Muscle of back (tissue), 11 donors: ENCODE data around the gene RUNX2. TPM values are rescaled to one million over a fixed set of nuclear protein-coding genes. Genes with fewer than 3 reads are reported as not detected.
A peak's percentile ranks its signal among the peaks of the same experiment; 100 is the strongest.

Experiments used
- DNase-seq, 3 donors: peaks; one replicate each; pipeline versions ENCODE4 v3.0.0 to v3.0.0-alpha.2; 2013
- polyA plus RNA-seq, 10 donors: library from polyadenylated mRNA; unstranded; fragments of 120-200 nt; gene quantifications; one replicate each; pipeline ENCODE4 v1.2.1, GENCODE V29; 2013; ENCODE audit not compliant: insufficient read length in 10 of 10

The RUNX2 gene
- polyA plus RNA-seq, 10 donors: 0.45 to 3.0 (median 0.83) TPM

DNA sequence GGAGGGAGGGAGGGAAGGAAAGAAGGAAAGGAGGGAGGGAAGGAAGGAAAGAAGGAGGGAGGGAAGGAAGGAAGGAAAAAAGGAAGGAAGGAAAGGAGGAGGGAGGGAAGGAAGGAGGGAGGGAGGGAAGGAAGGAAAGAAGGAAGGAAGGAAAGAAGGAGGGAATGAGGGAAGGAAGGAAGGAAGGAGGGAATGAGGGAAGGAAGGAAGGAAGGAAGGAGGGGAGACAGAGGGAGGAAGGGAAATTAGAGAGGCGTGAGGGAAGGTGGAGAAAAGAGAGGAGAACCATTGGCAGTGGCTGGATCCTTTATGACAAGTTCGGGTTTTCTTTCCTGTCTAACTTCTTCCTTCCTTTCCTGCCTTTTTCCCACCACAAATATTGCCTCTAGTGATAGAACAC, 71.9 kb downstream of the RUNX2 start:
- no peak for DNase-seq

DNA sequence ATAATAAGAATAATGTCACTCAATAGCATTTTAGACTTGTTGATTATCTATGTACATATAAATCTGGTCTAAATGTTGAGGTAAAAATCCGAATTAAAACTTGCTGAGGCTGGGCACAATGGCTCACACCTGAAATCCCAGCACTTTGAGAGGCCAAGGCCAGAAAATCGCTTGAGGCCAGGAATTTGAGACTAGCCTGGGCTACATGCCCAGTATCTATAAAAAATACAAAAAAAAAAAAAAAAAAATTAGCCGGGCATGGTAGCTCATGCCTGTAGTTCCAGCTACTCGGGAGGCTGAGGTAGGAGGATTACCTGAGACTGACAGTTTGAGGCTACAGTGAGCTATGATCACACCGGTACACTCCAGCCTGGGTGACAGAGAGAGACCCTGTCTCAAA, 83.8 kb downstream of the RUNX2 start:
- DNase-seq: no peak

DNA sequence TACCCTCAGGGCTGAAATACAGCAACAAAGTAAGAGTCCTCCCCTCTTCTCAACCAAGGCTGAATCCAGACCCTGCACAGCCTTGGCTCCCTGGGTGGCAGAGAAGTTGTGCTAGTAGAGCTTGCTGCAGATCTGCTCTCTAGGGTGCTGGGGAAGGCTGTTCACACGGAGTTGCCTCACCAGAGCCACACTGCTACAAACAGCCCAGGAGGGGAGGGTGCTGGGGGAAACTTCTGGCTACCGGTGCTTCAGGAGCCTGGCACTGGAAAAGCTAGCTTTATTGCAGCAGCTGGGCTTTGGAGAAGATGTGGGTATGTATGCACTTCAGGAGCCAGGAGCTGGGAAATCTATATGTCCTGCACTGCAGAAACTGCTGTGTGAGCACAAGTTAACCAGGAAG, 87.2 kb downstream of the RUNX2 start:
- DNase-seq: no peak

DNA sequence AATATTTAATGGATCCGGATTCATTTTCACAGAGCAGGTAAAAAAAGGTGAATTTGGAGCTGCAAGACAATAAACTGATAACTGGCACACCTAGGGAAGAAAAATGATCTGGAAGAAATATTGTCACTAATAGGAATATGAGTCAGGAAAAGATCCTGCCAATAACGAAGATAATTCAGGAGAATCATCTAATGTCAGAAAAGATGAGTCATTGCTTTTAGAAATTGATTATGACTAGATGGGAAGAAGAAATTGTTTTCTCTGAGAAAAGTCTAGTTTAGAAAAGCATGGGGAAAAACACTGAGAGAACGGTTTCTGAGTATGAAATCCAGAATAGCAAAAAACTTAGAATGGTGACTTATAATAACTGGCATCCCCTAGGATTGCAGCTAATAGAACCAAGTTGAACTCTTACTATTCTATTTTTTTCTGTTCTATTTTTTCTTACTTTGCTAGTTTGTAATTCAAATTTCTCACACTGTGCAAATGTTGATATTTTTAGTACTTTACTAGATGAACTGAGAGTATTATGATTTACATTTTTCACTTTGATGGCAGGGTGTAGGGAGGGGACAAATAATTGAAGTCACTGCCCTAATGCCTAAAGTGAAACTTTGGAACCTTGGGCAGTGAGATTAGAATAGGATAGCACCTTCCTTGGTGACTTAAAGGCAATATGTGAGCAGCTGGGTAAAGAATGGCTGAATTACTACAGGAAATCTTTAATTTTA, 87.8 kb downstream of the RUNX2 start:
- no peak for DNase-seq

DNA sequence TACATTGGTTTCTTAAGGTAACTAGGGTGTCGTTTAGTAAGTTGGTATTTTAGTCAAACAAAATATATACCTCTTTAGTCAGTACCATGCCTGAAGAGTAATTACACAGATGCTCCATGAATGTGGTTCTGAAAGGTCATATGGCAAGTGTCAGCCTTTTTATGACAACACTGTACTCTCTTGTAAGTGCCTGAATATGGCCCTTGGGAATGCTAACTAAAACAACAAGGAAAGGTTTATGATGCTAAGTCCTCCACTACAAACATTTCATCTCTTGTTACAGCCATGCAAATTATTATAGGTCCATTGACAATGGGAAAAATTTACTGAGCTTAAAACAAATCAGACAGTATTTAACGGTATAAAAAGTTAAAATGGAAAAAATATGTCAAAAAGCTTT, 88.6 kb downstream of the RUNX2 start:
- DNase-seq: no peak

DNA sequence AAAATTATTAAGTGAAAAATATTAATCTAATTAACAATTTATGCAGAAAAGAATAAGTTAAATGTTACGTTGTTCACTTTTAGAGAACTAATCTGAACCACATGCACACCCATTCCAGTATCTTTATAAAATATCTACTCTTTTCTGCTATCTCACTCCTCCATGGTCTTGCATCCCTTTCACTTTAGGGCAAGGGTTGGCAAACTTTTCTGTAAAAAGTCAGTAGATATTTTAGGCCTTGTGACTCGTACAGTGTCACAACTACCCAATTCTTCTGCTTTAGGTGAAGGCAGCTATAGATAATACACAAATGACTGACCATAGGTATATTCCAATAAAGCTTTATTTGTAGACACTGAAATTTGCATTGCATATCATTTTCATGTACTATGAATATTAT, 89.3 kb downstream of the RUNX2 start:
- DNase-seq: no peak

DNA sequence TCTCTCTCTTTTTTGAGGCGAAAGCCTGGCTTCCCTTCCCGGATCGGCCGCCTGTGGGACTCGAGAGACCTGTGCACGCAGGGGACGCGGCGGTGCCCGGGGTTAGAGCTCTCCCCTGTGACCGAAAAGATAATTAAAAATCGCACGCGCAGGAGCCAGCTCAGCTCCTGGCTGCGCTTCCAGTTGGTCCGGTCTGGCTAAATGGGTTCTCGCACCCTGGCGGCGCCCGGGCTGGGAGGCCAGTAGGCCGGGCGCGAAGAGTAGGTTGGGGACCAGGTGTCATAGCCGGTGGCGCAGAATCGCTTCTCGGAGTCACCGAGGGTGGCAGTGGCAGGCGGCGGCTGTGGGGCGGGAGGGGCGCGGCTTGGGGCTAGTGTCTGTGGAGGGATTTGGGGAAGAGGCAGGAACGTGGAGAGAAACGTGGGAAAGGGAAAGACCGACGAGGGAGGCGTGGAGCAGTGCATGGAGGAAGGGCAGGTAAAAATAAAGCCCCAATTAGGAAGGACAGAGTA, 91.5 kb downstream of the RUNX2 start:
- DNase-seq: peak in 2 of 3 donors; percentile 27 to 51

DNA sequence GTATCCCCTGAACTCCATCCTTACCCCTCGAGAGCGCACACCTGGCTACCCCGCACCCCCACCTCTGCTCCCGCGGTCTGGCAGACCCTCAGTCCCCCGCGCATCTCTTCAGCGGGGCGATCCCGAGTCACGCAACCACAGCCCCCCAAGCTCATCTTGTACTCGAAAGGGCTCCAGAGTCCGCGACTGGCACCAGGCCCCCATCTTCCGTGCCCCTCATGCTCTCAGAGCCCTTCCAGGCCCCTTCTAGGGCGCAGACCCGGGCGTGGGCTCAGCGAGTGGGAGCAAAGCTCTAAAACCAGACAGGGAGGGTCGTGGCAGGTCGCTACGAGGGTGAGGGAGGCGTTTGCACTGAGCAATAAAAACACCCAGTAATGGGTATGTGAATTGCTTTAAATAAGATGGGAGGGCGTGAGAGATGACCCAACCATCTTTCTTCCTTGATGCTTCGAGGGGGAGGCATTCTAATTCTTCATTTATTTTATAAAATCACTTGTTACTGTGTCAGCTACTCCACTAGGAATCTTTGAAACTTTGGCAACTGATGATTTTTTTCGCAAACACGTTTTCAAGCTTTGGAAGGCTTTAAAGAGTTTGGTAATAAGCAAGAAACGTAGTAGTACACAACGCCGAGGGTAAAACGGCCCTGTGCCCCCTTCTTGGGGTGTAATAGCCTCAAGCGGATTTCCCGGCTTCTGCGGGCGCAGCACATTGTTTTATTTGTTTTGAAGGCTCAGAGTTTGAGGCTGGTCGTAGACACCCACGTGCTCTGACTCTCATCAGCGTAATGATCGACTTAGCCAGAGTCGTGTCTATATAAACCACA, 92.2 kb downstream of the RUNX2 start:
- peak in 2 of 3 donors; percentile 38 to 69 for DNase-seq

DNA sequence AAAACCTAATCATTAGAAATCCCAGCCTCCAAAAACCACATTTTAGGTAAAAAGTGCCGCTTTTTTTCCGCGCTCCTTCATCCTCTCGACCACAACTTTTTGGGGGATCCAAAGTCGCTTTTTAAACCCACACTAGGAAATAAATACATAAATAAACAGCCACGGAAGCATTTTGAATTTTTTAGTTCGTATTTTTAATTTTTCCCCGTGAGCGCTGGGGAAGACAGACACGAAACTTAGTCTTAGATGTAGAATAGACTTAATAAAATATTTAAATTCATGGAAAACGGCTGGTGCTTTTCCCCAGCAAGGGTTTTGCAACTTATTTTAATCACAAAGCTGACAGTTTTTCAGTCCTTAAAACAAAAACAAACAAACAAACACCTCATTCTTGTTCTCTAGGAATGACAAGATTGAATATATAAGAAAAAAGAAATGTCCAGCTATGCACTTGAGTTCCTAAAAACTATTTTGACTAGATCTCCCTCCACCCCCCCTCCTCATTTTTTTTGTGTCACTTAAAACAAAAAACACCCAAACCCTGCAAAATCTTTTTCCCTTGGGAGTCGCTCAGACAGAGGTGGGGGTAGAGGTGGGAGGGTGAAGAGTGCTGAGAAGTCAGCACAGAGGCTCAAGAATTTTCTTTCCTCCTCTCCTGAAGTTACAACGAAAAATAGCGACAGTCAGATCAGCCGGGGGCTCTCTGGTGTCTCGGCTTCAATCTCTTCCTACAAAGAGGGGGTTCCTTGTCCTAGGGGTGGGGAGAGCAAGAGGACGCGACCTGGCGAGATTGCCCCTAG, 93.0 kb downstream of the RUNX2 start:
- DNase-seq: peak in 1 of 3 donors; percentile 17

DNA sequence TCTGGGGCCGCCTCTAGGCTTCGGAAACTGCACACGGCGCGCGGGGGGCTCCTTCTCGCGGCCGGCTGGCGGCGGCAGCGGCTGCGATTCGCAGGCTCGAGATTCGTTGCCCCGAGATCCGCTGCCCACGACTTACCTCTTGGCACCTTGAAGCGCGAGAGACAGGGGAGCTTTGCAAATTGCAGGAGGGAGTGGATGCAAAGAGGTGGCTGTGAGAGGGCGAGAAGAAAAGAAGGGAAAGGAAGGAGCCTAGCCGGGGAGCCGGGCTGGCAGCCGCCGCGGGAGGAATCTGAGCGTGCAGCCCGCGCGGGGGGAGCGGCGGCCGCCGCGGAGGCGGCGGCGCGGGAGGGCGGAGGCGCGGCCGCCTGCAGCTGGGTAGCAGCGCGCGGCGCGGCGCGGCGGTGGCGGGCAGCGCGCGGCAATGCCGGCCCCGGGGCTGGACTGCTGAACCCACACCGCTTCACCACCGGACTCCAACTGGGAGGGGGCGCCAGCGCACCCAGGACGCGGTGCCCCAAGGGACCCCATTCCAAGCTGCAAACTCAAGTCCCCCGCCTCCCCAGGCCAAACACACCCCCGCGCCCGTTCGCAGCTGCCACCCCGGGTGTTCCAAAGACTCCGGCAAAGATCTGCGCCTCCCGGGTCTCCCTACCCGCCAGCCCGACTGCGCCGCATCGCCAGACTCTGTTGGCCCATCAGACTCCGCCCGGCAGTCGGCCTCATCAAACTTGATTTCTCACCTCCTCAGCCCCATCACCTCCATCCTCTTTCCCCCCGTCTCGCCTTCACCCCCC, 93.8 kb downstream of the RUNX2 start:
- peak in 2 of 3 donors; percentile 60 to 89 for DNase-seq

DNA sequence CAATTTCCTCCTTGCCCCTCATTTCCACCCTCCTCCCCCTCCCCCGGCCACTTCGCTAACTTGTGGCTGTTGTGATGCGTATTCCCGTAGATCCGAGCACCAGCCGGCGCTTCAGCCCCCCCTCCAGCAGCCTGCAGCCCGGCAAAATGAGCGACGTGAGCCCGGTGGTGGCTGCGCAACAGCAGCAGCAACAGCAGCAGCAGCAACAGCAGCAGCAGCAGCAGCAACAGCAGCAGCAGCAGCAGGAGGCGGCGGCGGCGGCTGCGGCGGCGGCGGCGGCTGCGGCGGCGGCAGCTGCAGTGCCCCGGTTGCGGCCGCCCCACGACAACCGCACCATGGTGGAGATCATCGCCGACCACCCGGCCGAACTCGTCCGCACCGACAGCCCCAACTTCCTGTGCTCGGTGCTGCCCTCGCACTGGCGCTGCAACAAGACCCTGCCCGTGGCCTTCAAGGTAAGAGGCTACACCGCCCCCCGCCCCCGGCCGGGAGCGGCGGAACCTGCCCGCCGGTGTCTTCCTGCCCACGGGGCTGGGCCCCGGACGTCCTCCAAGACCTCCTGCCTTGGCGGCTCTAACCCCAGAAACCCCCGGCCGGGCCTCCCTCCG, 94.5 kb downstream of the RUNX2 start:
- peak in 2 of 3 donors; percentile 23 to 73 for DNase-seq

DNA sequence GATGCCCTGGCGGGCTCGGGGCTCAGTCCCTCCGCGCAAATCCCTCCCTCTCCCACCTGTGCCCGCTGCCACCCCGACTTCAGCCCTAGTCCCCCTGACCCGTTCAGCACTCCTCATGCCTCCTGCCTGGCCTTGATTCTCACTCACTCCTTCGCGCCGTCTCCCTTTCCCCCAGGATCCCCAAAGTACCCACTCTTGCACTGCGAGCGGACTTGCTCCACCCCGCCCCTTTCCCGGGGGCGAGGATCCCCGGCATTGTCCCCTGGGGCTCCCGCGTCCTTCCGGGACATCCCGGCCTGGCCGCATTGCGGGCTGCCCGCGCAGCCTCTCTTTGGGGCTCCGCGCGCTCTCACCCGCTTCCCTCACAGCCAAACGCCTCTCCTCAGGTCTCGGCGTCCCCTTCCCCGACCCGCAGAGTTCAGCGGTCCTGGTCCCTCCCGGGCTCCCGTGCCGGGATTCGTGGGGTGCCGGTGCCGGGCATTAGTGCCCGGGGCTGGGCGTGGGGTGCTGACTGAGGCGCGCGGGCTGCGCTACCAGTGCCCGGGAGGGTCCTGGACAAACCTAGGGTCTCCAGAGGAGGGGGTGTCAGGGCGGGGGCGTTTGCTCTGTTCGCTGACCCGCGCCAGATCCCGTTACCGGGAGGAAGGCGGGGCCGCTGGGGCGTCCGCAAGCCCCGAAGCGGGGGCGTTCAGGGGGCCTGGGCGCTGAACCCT, 95.1 kb downstream of the RUNX2 start:
- peak in 2 of 3 donors; percentile 16 to 69 for DNase-seq

DNA sequence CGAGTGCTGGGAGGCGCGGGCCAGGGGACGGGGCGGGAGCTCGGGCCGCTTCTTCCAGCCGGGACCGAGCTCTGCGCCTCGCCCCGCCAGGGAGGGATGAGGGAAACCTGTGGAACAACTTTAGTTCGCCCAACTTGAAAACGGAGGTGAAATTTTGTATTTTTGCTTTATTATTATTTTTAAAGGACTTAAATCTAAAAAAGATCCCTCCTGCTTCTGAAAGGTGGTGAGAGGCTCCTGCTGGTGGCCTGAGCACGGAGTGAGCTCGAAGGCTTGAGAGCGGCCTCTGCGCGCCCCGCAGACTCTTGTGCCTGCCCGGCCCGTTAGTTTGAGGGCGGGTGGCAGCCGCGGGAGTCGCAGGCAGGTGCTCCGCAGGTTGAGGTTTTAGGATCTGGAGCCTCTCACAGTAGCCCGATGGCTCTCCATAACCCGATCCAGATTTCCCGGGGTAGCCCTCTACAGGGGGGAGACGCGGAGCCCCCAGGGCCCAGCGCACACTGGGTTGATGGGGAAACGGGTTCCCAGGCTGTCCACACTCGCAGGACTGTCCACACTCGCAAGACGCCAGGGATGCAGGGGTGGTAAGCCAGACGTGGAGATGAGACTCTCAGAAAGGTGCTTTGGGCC, 95.8 kb downstream of the RUNX2 start:
- peak in 1 of 3 donors; percentile 61 for DNase-seq

DNA sequence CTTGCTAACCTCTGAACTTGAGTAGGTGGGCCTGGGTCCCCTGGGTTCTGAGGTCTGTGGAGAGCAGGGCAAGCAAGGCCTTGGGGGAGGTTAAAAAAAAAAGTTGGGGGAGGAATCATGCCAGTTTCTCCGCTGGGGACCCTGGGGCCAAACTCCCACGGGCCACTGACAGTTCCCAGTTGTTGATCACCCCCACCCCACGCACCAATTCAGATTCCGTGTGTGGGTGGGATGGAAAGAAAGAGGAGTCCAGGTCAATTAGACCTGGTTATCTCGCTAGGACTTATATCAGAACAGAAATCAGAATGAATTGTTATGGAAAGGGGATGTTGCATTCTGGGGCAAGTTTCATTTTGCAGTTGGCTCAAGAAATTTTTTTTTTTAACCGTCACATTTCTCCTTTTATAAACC, 96.3 kb downstream of the RUNX2 start:
- no peak for DNase-seq

DNA sequence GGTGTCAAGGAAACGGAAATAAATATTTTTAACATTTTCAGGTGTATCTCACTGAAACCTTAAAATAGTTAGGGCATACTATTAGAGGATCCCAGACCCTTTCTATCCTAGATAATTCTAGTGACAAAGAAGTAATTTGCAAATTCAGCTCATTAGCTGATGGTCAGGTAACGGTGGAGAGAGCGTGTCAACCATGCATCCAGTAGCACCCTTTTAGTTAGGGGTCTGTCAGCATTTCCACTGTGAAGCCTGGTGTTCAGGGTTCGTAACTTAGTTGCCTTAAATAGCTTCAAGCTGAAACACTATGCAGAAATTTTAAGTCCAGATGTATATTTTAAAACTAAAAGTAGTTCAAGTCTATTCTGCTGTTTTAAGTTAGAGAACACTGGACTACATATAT, 98.1 kb downstream of the RUNX2 start:
- no peak for DNase-seq

DNA sequence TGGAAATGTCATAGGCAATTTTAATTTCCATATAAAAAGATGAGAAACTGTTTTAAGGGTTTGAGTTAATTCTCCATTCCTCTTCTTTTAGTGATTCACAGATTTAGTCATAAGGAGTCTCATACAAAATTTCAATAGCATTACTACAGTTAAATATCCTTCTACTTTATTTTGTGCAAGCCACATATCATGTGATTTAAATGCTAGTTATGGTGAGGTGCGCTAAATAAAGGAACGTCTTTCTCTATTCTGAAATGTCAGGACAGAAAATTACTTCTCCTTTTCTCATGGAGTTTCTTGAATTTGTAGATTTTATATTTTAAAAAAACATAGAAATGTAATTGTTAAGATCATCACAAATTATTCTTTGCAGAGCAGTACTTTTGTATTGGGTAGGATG, 99.6 kb downstream of the RUNX2 start:
- DNase-seq: no peak

DNA sequence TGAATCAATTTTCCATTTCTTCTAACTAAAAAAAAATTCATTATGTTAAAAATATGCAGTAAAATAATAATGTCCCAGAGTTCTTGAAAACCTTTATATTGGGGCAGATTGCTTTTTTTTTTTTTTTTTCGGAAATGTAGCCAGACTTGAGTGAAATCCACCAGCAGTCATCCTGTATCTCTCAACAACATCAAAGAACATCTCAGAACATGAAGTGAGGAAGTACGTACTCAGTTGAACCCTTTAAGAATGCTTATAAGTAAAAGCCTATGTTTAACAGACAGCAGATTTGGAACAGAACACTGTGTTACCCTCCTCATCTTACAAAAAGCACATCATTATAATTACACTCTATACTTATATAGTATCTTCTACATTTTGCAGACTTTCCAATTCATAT, 100.6 kb downstream of the RUNX2 start:
- DNase-seq: no peak

DNA sequence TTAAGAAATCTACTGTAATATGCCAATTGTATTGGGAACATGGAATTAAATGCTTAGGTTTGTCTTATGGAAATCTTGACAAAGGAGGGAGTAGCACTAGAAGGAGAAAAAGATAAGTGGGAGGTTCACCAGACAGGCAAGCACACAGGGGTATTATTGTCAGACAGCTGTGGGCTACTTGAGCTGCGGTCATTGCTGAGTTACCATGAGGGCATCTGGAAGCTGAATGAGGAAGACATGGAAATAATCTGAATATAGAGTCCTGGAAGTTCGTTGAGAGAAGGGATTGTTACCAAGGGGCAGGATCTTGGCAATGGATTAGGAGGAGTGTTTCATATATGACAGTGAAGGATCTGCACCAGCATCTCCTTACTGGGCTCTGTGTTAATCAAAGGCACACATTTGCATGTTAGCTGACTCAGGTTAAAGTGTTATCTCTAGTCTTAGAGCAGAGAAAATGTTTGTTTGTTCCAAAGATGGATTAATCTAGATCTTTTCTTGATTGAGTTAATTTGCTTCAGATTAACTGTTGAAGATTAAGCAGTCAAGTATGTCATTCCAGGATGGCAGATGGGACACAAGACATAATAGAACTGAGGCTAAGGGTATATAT, 102.6 kb downstream of the RUNX2 start:
- no peak for DNase-seq
